BLaER1 treated with 17β-estradiol and CSF1 and Interleukin-3, amounts not matched to agents 10 nM and 100 nM (cell line): Measurements from ENCODE around the gene ENDOU.

Source experiments
- H3K27ac ChIP-seq, 11 experiments: shearing (Covaris generic); formaldehyde crosslinking; 2 replicates each; pipeline ENCODE4 v1.8.1; 2022
- H3K27me3 ChIP-seq, 11 experiments: shearing (Covaris generic); formaldehyde crosslinking; 2 replicates each; pipeline ENCODE4 v1.8.1; 2022
- H3K36me3 ChIP-seq, 11 experiments: shearing (Covaris generic); formaldehyde crosslinking; 2 replicates each; pipeline ENCODE4 v1.8.1; 2022
- H3K4me1 ChIP-seq, 10 experiments: shearing (Covaris generic); formaldehyde crosslinking; 2 replicates each; pipeline ENCODE4 v1.8.1; 2022
- H3K4me2 ChIP-seq, 11 experiments: shearing (Covaris generic); formaldehyde crosslinking; 2 replicates each; pipeline ENCODE4 v1.8.1; 2022
- H3K4me3 ChIP-seq, 10 experiments: shearing (Covaris generic); formaldehyde crosslinking; 2 replicates each; pipeline ENCODE4 v1.8.1; 2022
- H3K9ac ChIP-seq, 11 experiments: shearing (Covaris generic); formaldehyde crosslinking; 2 replicates each; pipeline ENCODE4 v1.8.1; 2022
- H3K9me3 ChIP-seq, 11 experiments: shearing (Covaris generic); formaldehyde crosslinking; replicated peaks in 1 of 11; 2 replicates each; pipeline ENCODE4 v1.8.1; 2022
- H4K20me1 ChIP-seq, 11 experiments: shearing (Covaris generic); formaldehyde crosslinking; 2 replicates each; pipeline ENCODE4 v1.8.1; 2022
- Cebpa-rat ChIP-seq, 11 experiments: shearing (Covaris generic); IDR thresholded peaks; 2 replicates each; pipeline ENCODE4 v1.8.1; 2022

The ENDOU gene

GRCh38 chr12:47742253-47742825 lies 17.0 kb upstream of the ENDOU start:
- H3K9me3 ChIP-seq, result no peaks in the 10 kb centered on the region
- no peak overlapping the region for H3K9ac ChIP-seq
- H3K4me2 ChIP-seq, result peak overlapping the region in 9 of 11 experiments; percentile 96 to 100 (median 98); a peak in 13 of 22 replicates
- H3K4me3 ChIP-seq, result no peak overlapping the region
- no peak for TF ChIP-seq Cebpa-rat (IDR thresholded peaks at IDR 0.05)
- no peaks in the 10 kb centered on the region for H3K36me3 ChIP-seq
- peaks cover 40 to 95% (median 77%) of the 10 kb centered on the region in 10 experiments for H3K4me1 ChIP-seq
- peak overlapping the region in 2 of 11 experiments; percentile 42 to 58; a peak in 4 of 22 replicates for H3K27ac ChIP-seq
- peaks cover 0 to 29% (median 10%) of the 10 kb centered on the region in 11 experiments; a peak in 10 of 22 replicates for H4K20me1 ChIP-seq
- 0 out of 22 replicates have a peak, but pooled peaks cover 0 to 3% (median 0%) of the 10 kb centered on the region in 11 experiments for H3K27me3 ChIP-seq

GRCh38 chr12:47741340-47741703 lies 16.0 kb upstream of the ENDOU start:
- Histone ChIP-seq H3K4me1 (peaks cover 47 to 95% (median 76%) of the 10 kb centered on the region in 10 experiments), H3K4me3 (peak overlapping the region; percentile 37 to 62 (median 47); a peak in 18 of 20 replicates), H4K20me1 (peaks cover 0 to 29% (median 10%) of the 10 kb centered on the region in 11 experiments; a peak in 10 of 22 replicates), H3K4me2 (peak overlapping the region; percentile 96 to 100 (median 98)), H3K27ac (peak overlapping the region; percentile 77 to 89 (median 82)), H3K36me3 (no peaks in the 10 kb centered on the region), H3K9ac (peak overlapping the region; percentile 66 to 81 (median 75)), H3K9me3 (no peaks in the 10 kb centered on the region), H3K27me3 (0 out of 22 replicates have a peak, but pooled peaks cover 0 to 3% (median 0%) of the 10 kb centered on the region in 11 experiments)
- peak in 1 of 11 experiments; percentile 28; a peak in 1 of 22 replicates for TF ChIP-seq Cebpa-rat (IDR thresholded peaks at IDR 0.05)

DNA sequence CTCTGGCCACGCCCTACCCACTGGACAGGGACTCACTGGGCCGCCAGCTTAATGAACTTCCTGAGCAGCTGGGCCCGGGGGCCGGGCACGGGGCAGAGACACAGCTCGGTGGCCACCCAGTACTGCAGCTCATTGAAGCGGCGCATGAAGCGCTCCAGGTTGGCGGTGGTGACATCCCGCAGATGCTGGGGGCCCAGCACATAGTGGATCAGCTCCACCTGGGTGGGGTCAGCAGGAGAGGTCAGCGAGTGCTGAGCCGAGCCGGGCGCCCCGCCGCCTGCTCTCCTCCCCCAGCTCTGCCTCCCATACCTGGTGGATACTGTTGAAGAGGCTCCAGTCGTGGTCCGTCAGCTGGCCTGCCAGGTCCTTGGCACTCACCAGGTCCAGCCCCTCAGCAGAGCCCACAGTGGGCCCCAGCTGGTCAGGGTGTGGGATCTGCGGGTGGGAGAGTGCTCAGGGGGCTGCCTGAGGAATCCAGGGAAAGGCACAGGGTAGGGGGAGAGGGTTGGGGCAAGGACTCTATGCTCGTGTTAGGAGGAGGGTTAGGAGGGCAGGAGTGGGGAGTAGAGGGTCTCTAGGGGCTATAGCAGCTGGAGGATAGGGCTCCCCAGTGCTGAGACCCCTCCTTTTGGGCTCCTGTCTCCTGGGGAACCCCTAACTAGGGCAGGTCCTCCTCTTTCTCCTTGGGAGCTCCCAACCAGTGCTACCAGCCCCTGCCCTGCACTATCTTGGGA lies 15.5 kb upstream of the ENDOU start:
- Histone ChIP-seq H3K27ac (peak overlapping the region; percentile 77 to 89 (median 82)), H3K9ac (peak overlapping the region; percentile 66 to 81 (median 75)), H3K4me1 (peaks cover 53 to 94% (median 74%) of the 10 kb centered on the region in 10 experiments), H3K4me3 (peak overlapping the region; percentile 37 to 62 (median 47)), H3K4me2 (peak overlapping the region; percentile 96 to 100 (median 98)), H3K27me3 (0 out of 22 replicates have a peak, but pooled peaks cover 0 to 3% (median 0%) of the 10 kb centered on the region in 11 experiments), H3K9me3 (no peaks in the 10 kb centered on the region), H3K36me3 (no peaks in the 10 kb centered on the region), H4K20me1 (peaks cover 0 to 27% (median 10%) of the 10 kb centered on the region in 11 experiments; a peak in 10 of 22 replicates)
- no peak for TF ChIP-seq Cebpa-rat (IDR thresholded peaks at IDR 0.05)

DNA sequence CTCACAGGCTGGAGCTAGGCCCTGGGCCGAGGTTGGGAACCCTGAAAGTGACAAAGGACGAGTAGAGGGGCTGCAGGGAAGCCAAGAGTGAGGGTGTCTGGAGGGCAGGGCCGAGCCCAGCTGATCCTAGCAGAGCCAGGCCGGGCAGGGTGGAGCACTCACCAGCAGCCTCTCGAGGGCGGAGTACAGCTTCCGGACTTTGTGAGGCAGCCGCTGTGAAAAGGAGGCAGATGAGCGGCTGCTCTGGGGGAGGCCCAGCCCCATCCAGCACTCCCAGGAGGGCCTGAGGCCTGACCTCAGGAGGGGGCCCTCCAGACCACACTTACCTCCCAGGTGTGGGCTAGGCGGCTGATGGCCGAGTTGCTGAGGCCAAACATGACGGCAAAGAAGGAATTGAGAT lies 14.7 kb upstream of the ENDOU start:
- H3K4me2 ChIP-seq, result peak overlapping the region; percentile 96 to 100 (median 98)

GRCh38 chr12:47739297-47739696 lies 14.0 kb upstream of the ENDOU start:
- Histone ChIP-seq H3K27me3 (0 out of 22 replicates have a peak, but pooled peaks cover 0 to 3% (median 0%) of the 10 kb centered on the region in 11 experiments), H3K36me3 (no peaks in the 10 kb centered on the region), H4K20me1 (peaks cover 0 to 20% (median 10%) of the 10 kb centered on the region in 11 experiments; a peak in 8 of 22 replicates), H3K9me3 (no peaks in the 10 kb centered on the region), H3K4me2 (peak overlapping the region; percentile 96 to 100 (median 98)), H3K4me3 (peak overlapping the region in 2 of 10 experiments; percentile 47 to 53; a peak in 1 of 20 replicates), H3K4me1 (peaks cover 57 to 92% (median 82%) of the 10 kb centered on the region in 10 experiments), H3K27ac (peak overlapping the region in 7 of 11 experiments; percentile 78 to 89 (median 83); a peak in 9 of 22 replicates), H3K9ac (peak overlapping the region in 6 of 11 experiments; percentile 66 to 80 (median 76); a peak in 7 of 22 replicates)
- no peak for TF ChIP-seq Cebpa-rat (IDR thresholded peaks at IDR 0.05)

More for the DNA sequence above, 14.7 kb upstream of the ENDOU start:
- Histone ChIP-seq H4K20me1 (peaks cover 0 to 20% (median 10%) of the 10 kb centered on the region in 11 experiments; a peak in 9 of 22 replicates), H3K27ac (peak overlapping the region; percentile 77 to 89 (median 82)), H3K9ac (peak overlapping the region; percentile 66 to 81 (median 75); a peak in 21 of 22 replicates), H3K27me3 (0 out of 22 replicates have a peak, but pooled peaks cover 0 to 3% (median 0%) of the 10 kb centered on the region in 11 experiments), H3K36me3 (no peaks in the 10 kb centered on the region), H3K4me3 (peak overlapping the region; percentile 37 to 62 (median 47); a peak in 19 of 20 replicates), H3K4me1 (peaks cover 57 to 94% (median 80%) of the 10 kb centered on the region in 10 experiments), H3K9me3 (no peaks in the 10 kb centered on the region)
- no peak for TF ChIP-seq Cebpa-rat (IDR thresholded peaks at IDR 0.05)

- H3K27me3 ChIP-seq, result 0 out of 22 replicates have a peak, but pooled peaks cover 0 to 3% (median 0%) of the 10 kb centered on the region in 11 experiments
- no peak for TF ChIP-seq Cebpa-rat (IDR thresholded peaks at IDR 0.05)
- no peaks in the 10 kb centered on the region for H3K36me3 ChIP-seq
- no peak overlapping the region for H3K27ac ChIP-seq
- no peaks in the 10 kb centered on the region for H3K9me3 ChIP-seq
- 0 out of 22 replicates have a peak overlapping the region, but pooled peaks of 1 of the 11 experiments have one; percentile 23 for H3K9ac ChIP-seq
- peak overlapping the region in 9 of 11 experiments; percentile 96 to 100 (median 98); a peak in 16 of 22 replicates for H3K4me2 ChIP-seq
- peaks cover 0 to 14% (median 9%) of the 10 kb centered on the region in 11 experiments; a peak in 9 of 22 replicates for H4K20me1 ChIP-seq
- no peak overlapping the region for H3K4me3 ChIP-seq
- H3K4me1 ChIP-seq, result peaks cover 48 to 81% (median 70%) of the 10 kb centered on the region in 10 experiments
Observed at GRCh38 chr12:47737936-47738594, 12.8 kb upstream of the ENDOU start.

DNA sequence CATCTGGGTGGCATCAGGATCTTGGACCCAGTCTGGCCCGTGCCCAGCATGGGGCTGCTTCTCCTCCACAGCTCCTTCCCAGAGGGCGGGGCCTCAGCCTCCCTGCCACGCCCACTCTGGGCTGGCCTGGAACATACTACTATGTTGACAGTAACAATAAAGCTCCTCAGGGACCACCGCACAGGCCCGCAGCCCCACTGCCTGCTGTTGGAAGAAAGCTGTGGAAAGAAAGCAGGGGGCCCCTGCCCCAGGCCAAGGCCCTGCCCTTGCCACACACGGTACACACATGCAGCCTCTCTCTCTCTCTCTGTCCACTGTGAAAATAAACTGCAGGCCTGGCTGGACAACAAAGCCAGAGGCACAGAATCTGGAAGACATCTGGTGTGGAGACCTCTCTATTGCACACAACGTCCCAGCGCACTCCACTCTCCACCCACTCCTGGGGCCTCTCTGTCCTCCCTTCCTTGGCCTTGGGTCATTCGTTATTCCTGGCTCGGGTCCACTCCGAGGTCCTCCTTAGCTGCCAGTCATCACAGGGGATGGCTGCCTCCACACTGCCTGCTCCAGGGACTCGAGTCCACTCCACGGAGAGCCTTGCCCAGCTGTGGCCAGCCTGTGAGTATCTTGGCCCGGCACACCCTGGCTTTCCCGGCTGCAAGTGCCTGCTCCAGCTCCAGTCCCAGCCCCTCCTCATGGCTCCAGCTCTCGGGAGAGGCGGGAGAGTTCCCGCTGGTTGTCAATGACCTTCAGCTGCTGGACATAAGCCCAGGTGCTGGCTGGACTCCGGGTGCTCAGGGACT lies 11.8 kb upstream of the ENDOU start:
- Histone ChIP-seq H3K36me3 (no peaks in the 10 kb centered on the region), H3K27ac (no peak overlapping the region), H4K20me1 (peaks cover 0 to 14% (median 2%) of the 10 kb centered on the region in 11 experiments; a peak in 5 of 22 replicates), H3K27me3 (0 out of 22 replicates have a peak, but pooled peaks cover 0 to 3% (median 0%) of the 10 kb centered on the region in 11 experiments), H3K4me1 (peaks cover 54 to 81% (median 65%) of the 10 kb centered on the region in 10 experiments), H3K4me2 (peak overlapping the region in 10 of 11 experiments; percentile 12 to 69 (median 25); a peak in 15 of 22 replicates), H3K9ac (no peak overlapping the region), H3K4me3 (no peak overlapping the region), H3K9me3 (no peaks in the 10 kb centered on the region)
- TF ChIP-seq Cebpa-rat (IDR thresholded peaks at IDR 0.05), result no peak
